HG03442 (cell line): ENCODE measurements around the gene TLL1.

Source experiments
- ATAC-seq: cut with Tn5 transposase; IDR thresholded peaks from one replicate; pipeline ENCODE4 v1.9.1; 2021; ENCODE audit warnings: mild to moderate bottlenecking, moderate library complexity; ENCODE audit not compliant: unreplicated experiment

TLL1 gene

DNA sequence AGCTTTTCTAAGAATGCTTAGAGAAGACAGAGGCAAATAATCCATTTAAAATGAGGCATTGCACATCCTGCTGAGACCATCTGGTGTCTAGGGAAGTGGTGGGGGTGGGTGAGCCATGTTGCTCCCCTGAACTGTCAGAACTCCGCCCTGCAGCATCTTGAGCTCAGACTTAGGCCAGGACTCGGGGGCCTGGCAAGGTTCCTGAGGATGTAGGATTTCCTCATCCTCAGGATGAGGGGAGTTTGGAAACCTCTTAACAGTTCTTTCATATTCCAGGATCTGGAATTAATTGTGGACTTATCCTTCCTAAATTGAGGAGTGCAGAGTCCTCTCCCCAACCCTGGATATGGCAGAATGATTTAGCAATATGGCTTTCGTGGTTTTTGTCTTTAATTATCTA lies 6.6 kb downstream of the TLL1 start:
- no peak for ATAC-seq

DNA sequence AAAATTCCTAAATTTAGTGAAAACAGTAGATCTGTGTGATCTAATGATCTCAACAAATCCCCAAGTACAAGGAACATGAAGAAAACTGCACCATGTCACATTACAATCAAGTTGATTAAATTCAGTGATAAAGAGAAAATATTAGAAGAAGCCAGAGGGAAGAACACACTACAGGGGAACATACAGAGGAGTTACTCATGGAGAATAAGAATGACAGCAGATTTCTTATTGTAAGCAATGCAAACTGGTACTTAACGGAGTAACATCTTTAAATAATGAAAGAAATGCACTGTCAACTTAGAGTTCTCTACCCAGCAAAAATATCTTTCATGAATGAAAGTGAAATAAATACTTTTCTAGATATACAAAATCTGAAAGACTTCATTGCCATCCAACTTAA lies 21.1 kb downstream of the TLL1 start:
- no peak for ATAC-seq

DNA sequence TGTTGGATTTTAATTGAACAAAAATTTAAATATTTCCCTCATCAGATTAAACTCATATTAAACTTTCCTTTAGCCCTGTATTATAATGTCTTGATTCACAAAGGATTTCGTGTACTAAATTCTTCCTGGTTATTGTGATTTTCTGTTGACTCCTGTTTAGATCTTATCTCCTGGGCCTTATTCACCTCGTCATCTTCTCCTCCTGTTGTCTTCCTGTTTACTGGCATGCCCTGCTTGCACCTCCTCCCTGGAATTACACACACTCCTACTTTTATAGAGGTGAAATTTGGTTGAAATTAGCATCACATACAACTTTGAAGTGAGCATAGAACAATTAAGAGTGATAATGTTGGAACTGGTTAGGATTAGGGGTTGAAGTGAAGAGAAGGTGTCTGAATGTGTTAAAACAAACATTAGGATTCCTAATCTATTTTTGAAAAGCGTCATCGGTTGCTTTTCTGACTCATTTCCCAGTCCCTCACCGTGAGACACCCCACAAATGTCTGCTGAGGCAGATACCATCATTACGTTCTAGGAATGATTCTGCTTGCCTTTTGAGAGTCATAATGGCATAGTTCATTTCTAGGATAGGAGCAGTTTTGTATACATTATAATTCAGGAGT lies 32.5 kb downstream of the TLL1 start:
- no peak for ATAC-seq

DNA sequence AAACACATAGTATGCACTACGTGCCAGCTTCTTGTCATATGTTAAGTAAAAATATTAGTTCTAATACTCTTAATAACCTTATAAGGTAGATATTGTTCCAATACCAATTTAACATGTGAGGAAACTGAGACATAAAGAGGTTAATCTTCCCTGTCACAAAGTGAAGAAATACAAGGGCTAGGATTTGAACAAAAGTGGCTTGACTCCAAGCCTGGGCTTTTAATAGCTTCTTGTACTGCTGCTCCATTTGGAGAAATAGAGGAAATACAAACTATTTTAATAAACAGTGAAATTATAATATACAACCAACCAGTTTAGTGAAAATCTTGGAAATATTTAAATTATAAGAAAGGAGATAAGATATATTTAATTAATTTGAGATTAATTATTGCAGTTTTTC lies 33.2 kb downstream of the TLL1 start:
- ATAC-seq, result no peak

DNA sequence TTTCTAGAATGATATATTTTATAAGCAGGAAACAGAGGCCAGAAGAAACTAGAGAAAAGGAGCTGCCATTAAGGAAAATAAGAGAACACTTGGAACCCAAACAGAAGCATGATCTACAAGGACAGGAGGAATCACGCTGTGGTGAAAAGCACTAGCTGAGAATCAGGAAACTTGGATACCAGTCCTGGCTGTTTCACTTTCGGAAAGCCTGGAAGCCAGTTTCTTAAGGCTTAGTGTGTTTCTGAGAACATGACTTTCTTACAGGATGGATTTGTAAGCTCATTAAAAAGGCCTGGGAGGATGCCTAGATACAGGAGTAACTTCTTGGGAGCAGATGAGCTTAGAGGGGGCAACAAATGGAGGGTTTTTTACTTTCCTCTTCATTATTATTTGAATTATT lies 36.9 kb downstream of the TLL1 start:
- ATAC-seq, result no peak

DNA sequence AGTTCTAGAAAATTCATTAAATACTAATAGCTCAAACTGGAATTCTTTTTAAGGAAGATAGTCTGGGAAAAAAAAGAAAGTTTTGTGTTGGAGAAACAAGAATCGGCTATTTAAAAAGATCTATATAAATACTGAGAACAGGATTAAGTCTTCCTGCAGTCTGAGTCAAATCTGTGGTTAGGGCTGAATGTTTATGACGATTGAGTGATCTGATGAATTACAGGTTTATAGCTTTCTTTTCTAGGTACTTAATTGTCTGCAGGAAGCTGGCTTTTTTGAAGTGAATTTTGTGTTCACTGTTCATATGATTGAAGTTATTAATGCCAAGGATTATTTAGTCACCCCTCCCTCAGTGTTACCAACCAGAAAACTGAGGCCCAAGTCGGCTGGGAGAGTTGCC lies 42.2 kb downstream of the TLL1 start:
- ATAC-seq, result no peak

DNA sequence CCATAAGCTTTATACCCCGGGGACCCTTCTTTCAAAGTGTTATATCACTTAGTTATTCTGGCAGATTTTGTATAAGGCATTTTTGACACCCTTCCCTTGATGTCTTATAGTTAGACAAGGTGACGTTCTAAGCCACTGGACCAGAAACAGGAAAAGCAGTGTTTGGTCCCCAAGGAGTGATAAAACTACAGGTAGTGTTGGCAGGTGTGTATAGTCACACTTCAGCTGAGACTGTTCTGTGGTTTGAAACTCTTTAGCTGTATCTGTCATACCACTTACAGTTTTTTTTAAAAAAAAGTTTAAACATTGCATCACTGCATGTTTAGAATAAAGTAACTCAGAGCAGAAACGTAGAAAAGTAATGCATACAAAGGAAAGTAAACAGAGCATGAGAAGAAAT lies 48.5 kb downstream of the TLL1 start:
- no peak for ATAC-seq

DNA sequence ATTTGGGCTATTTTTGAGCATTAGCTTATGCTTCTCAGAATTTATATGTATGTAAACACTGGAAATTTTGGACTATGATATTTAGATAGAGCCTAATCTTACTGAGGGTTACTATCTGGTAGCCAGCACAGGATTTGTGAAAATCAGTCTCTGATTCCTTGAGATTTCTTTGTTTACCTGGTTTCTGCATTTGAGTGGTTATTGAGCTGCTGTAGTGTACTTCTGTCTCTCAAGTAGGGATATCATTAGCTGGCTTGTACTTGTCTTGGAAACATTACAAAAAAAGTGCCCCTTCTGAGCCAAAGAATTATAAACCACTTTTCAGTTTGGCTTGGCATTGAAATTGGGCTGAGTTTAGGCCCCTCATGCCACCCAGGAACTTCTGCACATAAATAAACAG lies 49.7 kb downstream of the TLL1 start:
- ATAC-seq, result no peak

DNA sequence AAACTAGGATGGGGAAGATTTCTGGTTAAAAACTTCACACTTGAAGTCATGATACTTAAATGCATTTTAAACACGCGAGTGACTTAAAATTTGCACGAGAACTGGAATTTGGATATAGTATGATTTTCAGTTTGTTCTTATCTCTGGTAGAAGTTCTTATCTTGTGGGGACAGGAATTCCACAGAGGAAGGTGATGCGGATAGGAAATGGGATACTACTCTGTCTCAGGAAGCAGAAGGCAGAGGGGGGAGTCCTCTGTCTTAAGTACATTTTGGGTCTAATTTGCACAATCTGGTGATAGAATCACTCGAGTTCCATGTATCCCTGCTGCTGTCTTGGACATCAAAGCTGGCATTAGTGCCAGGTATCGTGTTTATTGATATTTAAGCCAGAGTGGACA lies 53.3 kb downstream of the TLL1 start:
- no peak for ATAC-seq

DNA sequence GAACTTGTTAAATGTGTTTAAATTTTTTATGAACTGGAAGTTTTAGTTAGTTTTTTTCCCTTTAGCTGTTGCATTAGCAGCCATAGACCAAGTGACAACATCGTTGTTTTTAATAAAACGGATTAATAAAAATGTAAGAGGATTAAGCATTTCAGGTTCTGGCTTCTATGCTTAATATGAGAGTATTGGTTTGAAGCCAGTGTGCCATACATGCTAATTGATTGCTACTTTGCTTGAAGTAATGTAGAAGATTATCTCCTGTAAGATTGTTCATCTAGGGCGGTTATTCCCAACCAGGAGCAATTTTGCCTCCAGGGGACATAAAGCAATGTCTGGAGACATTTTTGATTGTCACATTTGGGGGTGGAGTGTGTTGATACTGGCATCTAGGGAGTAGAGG lies 54.3 kb downstream of the TLL1 start:
- no peak for ATAC-seq

DNA sequence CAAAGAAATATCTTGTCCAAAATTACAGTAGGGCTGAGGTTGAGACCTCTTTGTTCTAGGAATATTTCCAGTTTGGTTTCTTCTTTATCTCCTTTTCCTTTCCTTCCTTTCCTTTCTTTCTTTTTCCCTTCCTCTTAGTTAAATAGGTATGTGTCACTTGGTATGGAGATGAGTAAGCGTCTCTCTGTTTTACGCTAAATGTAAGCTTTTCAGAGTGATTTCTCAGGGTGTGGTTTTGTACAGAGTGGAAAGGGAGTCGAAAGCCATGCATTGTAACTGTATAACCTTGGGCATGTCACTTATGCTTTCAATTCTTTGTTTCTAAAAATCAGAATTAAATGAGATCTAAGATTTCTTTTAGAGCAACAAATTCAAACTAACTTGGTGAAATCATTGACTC lies 54.8 kb downstream of the TLL1 start:
- no peak for ATAC-seq

DNA sequence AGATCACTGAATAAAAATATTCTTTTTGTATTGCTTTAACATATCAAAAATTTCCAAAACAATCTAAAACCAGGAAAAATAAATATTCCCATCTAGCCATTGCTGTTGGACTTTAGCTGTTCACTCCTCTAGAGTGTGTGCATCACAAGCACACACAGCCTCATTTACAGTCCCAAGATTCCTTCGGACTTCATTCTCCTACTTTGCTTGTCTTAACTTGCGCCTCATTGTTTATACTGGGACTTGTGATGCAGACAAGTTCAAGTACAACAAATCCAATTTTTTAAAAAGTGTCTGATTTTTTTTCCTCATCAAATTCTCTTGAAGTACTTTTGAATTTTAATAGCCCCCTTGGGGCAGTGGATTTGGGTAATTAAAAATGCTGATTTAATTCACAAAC lies 55.6 kb downstream of the TLL1 start:
- ATAC-seq, result no peak

DNA sequence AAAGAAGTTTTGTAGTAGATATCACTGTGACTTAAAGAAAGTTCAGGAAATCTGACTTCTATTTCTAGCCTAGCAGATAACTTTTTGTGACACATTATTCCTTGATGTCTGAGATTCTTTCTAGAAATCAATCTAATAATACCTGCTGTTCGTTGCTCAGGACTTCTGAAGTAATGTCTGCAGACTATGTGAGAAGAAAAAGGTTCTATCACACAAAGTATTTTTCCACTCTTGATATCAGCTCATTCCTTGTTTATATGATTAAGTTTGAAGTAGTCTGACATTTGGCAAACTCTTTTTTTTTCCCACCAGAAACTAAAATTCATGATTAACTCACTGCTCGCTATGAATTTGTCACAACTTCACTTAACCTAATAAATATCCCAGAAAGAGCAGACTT lies 56.6 kb downstream of the TLL1 start:
- ATAC-seq, result no peak

DNA sequence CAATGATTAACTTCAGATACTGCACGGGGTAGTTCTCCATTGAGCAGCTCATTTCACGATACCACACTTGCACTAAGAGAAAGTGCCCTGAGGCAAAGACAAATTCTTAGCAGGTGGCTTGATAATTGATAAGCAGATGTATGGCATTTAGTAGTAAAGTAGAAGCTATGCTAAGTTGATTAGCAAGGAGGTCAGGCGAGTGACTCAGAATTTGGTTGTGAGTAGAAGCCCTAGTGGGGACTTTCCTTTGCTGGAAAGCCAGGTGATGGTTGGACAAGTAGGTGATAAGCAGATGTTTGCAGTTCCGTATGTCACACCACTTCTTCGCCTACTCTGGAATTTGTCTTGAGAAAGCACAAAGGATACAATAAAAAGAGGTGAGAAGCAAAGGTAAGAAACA lies 58.7 kb downstream of the TLL1 start:
- ATAC-seq, result no peak

DNA sequence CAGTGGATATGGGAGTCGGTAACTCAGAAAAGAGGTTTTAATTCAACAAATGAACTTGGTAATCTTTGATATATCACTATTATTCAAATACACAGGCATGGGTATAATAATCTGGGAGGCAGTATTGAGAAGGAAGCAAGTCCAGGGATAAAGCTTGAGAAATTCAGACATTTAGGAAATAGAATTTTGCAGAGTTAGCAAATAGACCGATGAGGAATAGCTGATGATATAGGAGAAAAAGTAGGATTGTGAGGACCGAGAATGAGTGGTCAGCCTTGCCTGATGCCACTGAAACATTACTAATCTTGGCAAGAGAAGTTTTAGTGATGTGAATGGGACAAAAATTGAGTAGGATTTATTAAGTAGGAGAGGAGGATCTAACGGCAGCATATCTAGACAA lies 71.9 kb downstream of the TLL1 start:
- ATAC-seq, result no peak

DNA sequence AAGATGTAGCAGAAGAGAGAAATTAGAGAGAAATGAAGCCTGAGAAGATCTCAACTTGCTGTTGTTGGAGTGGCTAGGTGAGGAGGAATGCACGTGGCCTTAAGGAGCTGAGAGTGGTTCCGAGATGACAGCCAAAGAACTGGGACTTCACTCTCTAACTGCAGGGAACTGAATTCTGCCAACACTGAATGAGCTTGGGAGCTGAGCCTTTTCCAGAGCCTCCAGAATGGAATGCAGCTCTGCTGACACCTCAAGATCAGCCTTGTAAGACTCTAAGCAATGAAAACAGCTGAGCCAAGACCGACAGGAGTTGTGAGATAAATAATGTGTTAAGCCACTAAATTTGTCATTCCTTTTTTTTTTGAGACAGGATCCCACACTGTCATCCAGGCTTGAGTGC lies 73.0 kb downstream of the TLL1 start:
- ATAC-seq, result no peak

DNA sequence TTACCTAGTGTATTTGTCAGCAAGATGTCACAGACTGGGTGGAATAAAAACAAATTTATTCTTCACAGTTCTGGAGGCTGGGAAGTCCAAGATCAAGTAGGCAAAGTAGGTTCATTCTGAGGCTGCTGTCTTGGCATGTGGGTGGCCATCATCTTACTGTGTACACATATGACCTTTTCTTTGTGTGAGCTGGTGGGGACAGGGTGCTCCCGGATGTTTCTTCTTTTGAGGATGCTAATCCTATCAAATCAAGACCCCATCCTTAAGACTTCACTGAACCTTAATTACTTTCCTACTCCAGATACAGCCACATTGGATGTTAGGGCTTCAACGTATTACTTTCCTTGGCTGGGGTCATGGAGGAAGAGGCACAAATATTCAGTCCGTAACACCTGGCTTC lies 74.0 kb downstream of the TLL1 start:
- no peak for ATAC-seq

DNA sequence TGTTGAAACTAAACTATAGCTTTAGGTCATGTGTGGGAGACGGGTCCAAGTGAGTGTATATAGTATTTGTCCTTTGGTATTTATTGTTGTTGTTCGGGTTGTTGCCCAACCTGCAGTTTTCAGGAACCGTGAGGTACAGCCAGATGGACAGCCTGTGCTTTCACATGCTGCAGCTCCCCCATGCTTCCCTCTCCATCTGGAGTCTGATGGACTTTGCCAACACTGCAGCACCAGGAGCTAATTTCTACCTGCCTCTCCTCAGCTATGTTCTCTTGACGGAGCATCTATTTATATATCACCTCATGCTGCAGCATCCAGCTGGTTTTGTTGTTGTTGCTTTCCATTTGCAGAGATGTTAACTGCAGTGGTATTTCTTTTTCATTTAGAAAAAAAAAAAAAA lies 80.1 kb downstream of the TLL1 start:
- ATAC-seq, result no peak

DNA sequence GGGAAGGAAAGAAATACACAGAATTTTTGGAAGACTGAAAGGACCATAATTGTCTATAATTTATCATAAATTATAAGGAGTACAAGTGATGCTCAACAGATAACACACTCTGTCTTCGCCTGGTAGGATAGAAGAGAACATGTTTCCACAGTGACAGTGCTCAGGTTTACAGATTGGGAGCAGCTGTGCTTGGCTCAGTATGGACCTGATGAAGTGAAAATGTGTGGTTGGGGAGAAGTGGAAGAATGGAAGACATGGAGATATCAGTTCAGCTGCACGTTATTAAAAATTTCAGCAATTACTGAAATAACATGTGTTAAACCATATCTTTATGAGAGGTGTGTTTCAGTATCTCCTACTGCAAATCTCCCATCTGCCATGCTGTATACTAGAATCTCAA lies 90.6 kb downstream of the TLL1 start:
- ATAC-seq, result no peak

DNA sequence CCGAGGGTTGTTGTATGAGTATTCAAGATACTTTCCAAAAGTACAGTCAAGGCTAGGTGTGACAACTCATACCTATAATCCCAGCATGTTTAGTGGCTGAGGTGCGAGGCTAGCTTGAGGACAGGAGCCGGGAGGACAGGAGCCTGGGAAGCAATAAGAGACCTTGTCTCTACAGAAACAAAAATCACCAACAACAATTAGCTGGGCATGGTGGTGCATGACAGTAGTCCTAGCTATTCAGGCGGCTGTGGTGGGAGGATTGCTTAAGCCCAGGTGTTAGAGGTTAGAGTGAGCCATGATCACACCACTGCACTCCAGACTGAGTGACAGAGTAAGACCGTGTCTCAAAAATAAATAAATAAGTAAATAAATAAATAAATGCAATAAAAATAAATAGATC lies 91.6 kb downstream of the TLL1 start:
- ATAC-seq, result no peak

DNA sequence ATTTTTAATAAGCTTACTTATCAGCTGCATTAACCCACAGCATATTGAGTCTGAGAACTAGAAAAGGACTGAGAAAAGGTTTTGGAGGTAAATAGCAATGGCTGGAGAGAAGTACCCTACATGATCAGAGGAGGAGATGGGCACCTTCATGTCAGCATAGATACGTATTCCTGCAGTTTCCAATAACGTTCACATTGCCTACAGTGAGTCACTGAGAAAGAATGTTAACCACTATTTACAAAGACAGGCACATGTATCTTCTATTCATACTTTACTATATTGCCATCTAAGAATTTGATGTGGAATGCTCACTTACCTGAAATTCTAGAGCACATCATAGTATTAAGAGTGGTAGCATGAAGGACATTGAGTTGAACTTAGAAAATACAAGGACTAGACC lies 92.5 kb downstream of the TLL1 start:
- ATAC-seq, result no peak

DNA sequence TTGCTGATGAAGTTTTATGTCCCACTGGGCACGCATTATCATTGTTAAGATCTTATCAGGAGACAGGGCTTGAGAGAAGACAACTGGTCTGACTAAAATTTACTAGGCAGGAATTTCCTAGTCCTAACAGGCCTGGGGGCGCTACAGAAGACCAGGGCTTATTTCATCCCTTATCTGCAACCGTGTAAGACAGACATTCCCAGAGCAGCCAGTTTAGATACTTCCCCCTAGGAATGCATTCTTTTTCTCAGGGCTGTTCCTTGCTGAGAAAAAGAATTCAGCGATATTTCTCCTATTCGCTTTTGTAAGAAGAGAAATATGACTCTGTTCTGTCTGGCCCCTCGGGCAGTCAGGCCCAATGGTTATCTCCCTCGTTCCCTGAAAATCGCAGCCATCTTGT lies 93.8 kb downstream of the TLL1 start:
- no peak for ATAC-seq

DNA sequence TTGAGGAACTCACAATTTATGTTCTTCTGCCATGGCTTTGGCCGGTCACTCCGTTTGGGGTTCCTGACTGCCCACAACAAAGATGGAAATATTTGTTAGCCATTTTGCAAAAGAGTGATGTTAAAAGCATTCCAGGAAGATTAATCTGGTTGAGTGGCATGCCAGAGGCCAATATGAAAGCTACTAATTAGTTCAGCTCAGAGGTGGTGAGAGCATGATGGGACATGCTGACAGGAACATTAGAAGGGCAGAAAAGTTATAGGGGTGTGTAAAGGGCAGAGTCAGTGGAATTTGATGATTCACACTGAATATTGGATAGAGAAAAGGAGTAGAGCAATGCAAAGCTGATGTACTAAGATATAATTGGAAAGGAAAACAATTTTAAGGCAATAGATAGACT lies 94.4 kb downstream of the TLL1 start:
- no peak for ATAC-seq
